Prostate gland (tissue), 2 donors: ENCODE results near the gene ERG. TPM values are rescaled to one million over a fixed set of nuclear protein-coding genes. Genes with fewer than 3 reads are reported as not detected.

Experiments
- DNase-seq: peaks from one replicate; pipeline ENCODE4 v3.0.0-alpha.2; 2019; ENCODE audit warnings: low spot score
- H3K27ac ChIP-seq, 2 donors: fragments of 200-600 bp; sonication (generic); 2 replicates each; pipeline ENCODE4 v1.5.1; 2017 to 2019
- H3K27me3 ChIP-seq: fragments of 200-600 bp; sonication (generic); replicated peaks from 2 replicates; pipeline ENCODE4 v1.5.1; 2019; ENCODE audit not compliant: insufficient read depth
- H3K36me3 ChIP-seq, 2 donors: fragments of 200-600 bp; sonication (generic); 1 replicate in 1 of 2; 2 replicates in 1 of 2; pipeline versions ENCODE4 v1.5.1 to v1.8.1; 2017 to 2019
- H3K4me1 ChIP-seq: fragments of 200-600 bp; sonication (generic); replicated peaks from 2 replicates; pipeline ENCODE4 v1.5.1; 2019
- H3K4me3 ChIP-seq, 2 donors: fragments of 200-600 bp; sonication (generic); 2 replicates each; pipeline ENCODE4 v1.5.1; 2017 to 2019
- H3K9me3 ChIP-seq: fragments of 200-600 bp; sonication (generic); 2 replicates; pipeline ENCODE4 v1.5.1; 2017
- CTCF ChIP-seq, 4 experiments: fragments of 200-600 bp in 2 of 4; fragments of 450-650 bp in 2 of 4; sonication (generic) in 2 of 4; IDR thresholded peaks; 1 replicate in 3 of 4; 2 replicates in 1 of 4; pipeline ENCODE4 v1.5.1; 2016 to 2019; ENCODE audit warnings: antibody characterized with exemption in 4 of 4, mild to moderate bottlenecking in 2 of 4, moderate library complexity in 2 of 4
- POLR2A ChIP-seq: fragments of 450-650 bp; IDR thresholded peaks from one replicate; pipeline ENCODE4 v1.6.1; 2016; ENCODE audit warnings: antibody characterized with exemption, mild to moderate bottlenecking
- POLR2AphosphoS5 ChIP-seq: sonication (generic); formaldehyde crosslinking; IDR thresholded peaks from one replicate; pipeline ENCODE4 v1.6.1; 2017; ENCODE audit warnings: antibody characterized with exemption
- WGBS: methylation state at CpG from one replicate; pipeline ENCODE4 v1.1.5; 2018; 5-methylcytosine and 5-hydroxymethylcytosine counted together
- intact Hi-C: fragments of 100-400 bp; cut with DNase I; formaldehyde crosslinking; loops from one replicate; pipeline ENCODE4 v1.14.2; 2022
- total RNA-seq, 2 donors: library from RNA; depleted of rRNA; stranded (reverse); fragments of >200 nt; gene quantifications; one replicate each; pipeline ENCODE4 v1.1.0, GENCODE V29; 2016

ERG gene
- total RNA-seq, 2 donors from 2014 or later, result 2.6 to 11.2 TPM

DNA sequence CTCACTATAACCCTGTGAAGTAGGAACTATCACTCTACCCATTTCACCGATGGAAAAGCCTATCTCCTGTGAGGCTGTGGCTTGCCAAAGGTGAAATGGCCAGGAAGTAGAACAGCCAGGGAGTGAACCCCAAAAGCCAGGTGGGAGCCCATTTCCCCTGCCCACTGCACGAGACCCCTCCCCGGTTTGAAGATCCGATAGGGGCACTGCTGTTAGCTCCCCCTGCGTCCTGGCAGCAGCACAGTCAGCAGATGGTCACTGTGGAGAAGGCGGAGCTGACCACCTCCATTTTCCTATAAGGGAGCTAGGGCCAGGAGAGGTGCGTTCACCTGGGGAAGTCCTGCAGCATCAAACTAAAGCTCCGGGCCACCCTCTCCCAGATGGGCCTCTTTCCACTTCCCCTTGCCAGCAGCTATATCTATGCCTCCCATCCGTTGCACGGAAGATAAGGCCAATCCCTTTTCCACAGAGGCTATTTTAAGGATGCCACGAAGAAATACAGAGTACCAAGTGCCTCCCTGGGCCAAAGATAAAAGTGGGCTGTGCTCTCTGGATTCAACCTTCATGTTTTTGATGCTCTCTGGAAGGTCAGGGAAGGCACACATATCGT lies 7.8 kb downstream of the ERG start:
- no peaks in the 10 kb centered on the region for H3K27me3 ChIP-seq
- intact Hi-C loops, result no loop called here
- 79% methylated on average over 12 of the region's 12 CpGs for WGBS

DNA sequence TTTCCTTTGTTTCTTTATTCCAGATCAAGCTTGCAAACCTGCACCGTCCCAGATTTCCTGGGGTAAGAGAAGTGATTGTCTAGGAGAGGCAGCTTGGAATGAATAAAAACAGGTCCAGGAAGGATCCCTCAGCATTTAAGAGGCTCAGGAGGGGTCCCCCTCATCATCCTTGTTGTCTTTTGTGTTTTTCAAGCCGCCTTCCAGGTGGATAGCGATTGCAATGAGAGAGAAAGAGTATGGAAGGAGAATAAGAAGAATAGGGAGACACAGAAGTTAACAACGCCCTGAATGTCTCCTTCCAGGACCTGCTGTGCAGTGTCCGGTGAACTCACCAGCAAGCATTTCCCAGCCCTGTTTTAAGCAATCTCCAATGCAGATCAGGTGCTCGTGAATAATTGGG lies 8.5 kb downstream of the ERG start:
- intact Hi-C loops, result no loop called here
- DNase-seq, result no peak
- no peak for TF ChIP-seq CTCF (IDR thresholded peaks at IDR 0.05)
- TF ChIP-seq POLR2A, result no peak
- TF ChIP-seq POLR2AphosphoS5, result no peak
- no peaks in the 10 kb centered on the region for H3K36me3 ChIP-seq
- H3K9me3 ChIP-seq, result no peaks in the 10 kb centered on the region
- H3K27me3 ChIP-seq, result no peaks in the 10 kb centered on the region
- WGBS, result 66% methylated on average over 6 of the region's 6 CpGs
- H3K27ac ChIP-seq, result no peak overlapping the region
- no peaks in the 10 kb centered on the region for H3K4me1 ChIP-seq
- H3K4me3 ChIP-seq, result no peak overlapping the region

More for the DNA sequence above, 7.8 kb downstream of the ERG start:
- no peak overlapping the region for H3K4me3 ChIP-seq
- H3K4me1 ChIP-seq, result no peaks in the 10 kb centered on the region
- no peak for TF ChIP-seq CTCF (IDR thresholded peaks at IDR 0.05)
- TF ChIP-seq POLR2AphosphoS5, result no peak
- TF ChIP-seq POLR2A, result no peak
- H3K36me3 ChIP-seq, result no peaks in the 10 kb centered on the region
- H3K9me3 ChIP-seq, result no peaks in the 10 kb centered on the region
- DNase-seq, result no peak
- no peak overlapping the region for H3K27ac ChIP-seq

- TF ChIP-seq POLR2A (no peak), POLR2AphosphoS5 (peak; percentile 29)
- DNase-seq, result no peak
- H3K36me3 ChIP-seq, result no peaks in the 10 kb centered on the region
- H3K9me3 ChIP-seq, result no peaks in the 10 kb centered on the region
- 34% methylated on average over 3 of the region's 3 CpGs for WGBS
- H3K27me3 ChIP-seq, result no peaks in the 10 kb centered on the region
- intact Hi-C loops, result no loop called here
- H3K27ac ChIP-seq, result no peak overlapping the region
- H3K4me1 ChIP-seq, result no peaks in the 10 kb centered on the region
- no peak overlapping the region for H3K4me3 ChIP-seq
Measured at GRCh38 chr21:38489271-38489652, 9.0 kb downstream of the ERG start.

- intact Hi-C loops, result no loop called here
- Histone ChIP-seq H3K4me1 (no peaks in the 10 kb centered on the region), H3K27me3 (no peaks in the 10 kb centered on the region), H3K9me3 (no peaks in the 10 kb centered on the region), H3K36me3 (no peaks in the 10 kb centered on the region), H3K4me3 (no peak overlapping the region), H3K27ac (no peak overlapping the region)
- TF ChIP-seq POLR2A (no peak), CTCF (IDR thresholded peaks at IDR 0.05) (no peak), POLR2AphosphoS5 (no peak)
- no peak for DNase-seq
- 47% methylated on average over 11 of the region's 11 CpGs for WGBS
Measured at GRCh38 chr21:38488640-38489270, 9.5 kb downstream of the ERG start.

DNA sequence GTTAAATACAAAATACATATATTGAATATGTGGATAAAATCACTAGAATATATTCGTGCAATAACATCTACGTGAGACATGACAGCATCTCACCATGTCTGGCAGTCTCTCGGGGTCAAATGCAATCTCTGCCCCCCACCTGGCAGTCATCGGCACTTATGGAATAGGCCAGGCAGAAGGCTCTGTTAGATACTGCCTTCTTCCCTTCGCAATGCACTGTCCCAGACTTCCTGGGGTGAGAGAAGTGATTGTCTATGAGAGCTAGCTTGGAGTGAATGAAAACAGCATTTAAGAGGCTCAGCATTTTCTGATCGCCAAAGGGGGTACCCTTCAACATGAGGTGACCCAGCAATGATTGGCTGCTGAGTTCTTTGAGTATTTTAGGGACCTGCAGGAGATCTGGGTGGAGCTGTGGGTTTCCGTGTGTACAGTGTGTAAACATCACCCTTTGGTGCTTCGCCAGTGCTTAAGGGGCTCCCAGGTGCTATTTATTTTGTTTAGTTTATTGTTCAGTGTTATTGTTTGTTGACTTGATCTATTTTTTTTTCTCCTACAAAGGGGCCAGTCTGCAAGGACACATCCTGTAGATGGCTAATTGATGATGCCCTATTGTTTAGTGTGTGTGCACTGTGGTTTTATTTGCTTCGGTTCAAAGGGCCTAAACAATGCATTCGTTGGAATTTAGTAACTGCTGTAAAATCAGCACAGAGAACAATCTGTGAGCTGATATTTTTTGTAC lies 10.2 kb downstream of the ERG start:
- no peak overlapping the region for H3K4me3 ChIP-seq
- no peak for DNase-seq
- WGBS, result 47% methylated on average over 10 of the region's 10 CpGs
- no peaks in the 10 kb centered on the region for H3K4me1 ChIP-seq
- no peaks in the 10 kb centered on the region for H3K9me3 ChIP-seq
- TF ChIP-seq CTCF (IDR thresholded peaks at IDR 0.05), result no peak
- TF ChIP-seq POLR2AphosphoS5, result no peak
- no peak for TF ChIP-seq POLR2A
- H3K27me3 ChIP-seq, result no peaks in the 10 kb centered on the region
- H3K27ac ChIP-seq, result no peak overlapping the region
- no peaks in the 10 kb centered on the region for H3K36me3 ChIP-seq
- intact Hi-C loops, result no loop called here
